ENCODE measurements around the gene CAMK2N1.

- TF ChIP-seq CTCF (IDR thresholded peaks at IDR 0.05) (no peak), POLR2A (IDR thresholded peaks at IDR 0.05) (no peak)
These were observed 27.3 kb downstream of the CAMK2N1 start for GRCh38 chr1:20458717-20459116.
